SIG-M5 treated with dmso at 0.1 percent for 504 hours (cell line): Measurements from ENCODE around the gene DNAH2.
A peak's percentile ranks its signal among the peaks of the same experiment; 100 is the strongest.

ENCODE experiments used
- DNase-seq: peaks from one replicate; lab custom pipeline; 2025; ENCODE audit not compliant: unreplicated experiment; lab: John Stamatoyannopoulos, UW

The DNAH2 gene

DNA sequence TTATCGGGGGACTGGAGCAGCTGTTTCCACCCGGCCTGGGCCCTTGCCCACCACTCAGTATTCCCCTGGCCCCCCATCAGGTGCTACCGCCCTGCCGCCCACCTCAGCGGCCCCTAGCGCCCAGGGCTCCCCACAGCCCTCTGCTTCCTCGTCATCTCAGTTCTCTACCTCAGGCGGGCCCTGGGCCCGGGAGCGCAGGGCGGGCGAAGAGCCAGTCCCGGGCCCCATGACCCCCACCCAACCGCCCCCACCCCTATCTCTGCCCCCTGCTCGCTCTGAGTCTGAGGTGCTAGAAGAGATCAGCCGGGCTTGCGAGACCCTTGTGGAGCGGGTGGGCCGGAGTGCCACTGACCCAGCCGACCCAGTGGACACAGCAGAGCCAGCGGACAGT lies 131.2 kb downstream of the DNAH2 start:
- DNase-seq: no peak

GRCh38 chr17:7849130-7849750 lies 131.7 kb downstream of the DNAH2 start:
- DNase-seq: no peak

DNA sequence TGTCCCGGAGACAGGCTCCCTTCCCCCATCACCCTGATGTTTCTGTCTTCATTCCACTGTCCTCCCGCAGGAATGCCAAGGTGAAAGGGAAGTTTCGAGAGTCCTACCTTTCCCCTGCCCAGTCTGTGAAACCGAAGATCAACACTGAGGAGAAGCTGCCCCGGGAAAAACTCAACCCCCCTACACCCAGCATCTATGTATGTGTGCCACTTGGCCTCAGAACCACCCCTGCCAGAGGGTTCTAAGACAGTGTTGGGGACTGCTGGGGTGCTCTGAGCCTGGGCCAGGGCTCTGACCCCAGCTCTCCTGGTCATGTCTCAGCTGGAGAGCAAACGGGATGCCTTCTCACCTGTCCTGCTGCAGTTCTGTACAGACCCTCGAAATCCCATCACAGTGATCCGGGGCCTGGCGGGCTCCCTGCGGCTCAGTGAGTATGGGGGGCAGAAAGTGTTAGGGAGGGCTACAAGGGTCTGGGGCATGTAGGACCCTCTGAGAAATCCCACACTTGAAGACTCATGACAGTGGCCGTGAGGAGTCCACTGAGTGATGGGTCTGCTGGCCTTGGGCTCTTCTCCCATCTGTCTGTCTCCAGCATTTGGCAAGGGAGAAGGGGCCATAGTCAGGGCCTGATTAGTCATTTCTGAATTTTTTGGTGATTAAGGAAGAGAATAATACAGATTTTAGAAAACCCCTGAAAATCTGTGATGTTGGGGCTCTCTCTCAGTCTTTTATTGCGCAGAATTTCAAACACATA lies 132.4 kb downstream of the DNAH2 start:
- no peak for DNase-seq

GRCh38 chr17:7850701-7851437 lies 133.3 kb downstream of the DNAH2 start:
- no peak for DNase-seq

GRCh38 chr17:7851438-7852261 lies 134.1 kb downstream of the DNAH2 start:
- peak; percentile 79 for DNase-seq

GRCh38 chr17:7852262-7852670 lies 134.7 kb downstream of the DNAH2 start:
- DNase-seq: no peak

GRCh38 chr17:7852919-7853690 lies 135.6 kb downstream of the DNAH2 start:
- no peak for DNase-seq

- no peak for DNase-seq
Observed at GRCh38 chr17:7853691-7854038, 136.1 kb downstream of the DNAH2 start.

DNA sequence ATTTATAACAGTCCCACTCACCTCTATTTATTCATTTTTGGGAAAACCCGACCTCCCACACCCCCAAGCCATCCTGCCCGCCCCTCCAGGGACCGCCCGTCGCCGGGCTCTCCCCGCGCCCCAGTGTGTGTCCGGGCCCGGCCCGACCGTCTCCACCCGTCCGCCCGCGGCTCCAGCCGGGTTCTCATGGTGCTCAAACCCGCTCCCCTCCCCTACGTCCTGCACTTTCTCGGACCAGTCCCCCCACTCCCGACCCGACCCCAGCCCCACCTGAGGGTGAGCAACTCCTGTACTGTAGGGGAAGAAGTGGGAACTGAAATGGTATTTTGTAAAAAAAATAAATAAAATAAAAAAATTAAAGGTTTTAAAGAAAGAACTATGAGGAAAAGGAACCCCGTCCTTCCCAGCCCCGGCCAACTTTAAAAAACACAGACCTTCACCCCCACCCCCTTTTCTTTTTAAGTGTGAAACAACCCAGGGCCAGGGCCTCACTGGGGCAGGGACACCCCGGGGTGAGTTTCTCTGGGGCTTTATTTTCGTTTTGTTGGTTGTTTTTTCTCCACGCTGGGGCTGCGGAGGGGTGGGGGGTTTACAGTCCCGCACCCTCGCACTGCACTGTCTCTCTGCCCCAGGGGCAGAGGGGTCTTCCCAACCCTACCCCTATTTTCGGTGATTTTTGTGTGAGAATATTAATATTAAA lies 136.7 kb downstream of the DNAH2 start:
- no peak for DNase-seq

DNA sequence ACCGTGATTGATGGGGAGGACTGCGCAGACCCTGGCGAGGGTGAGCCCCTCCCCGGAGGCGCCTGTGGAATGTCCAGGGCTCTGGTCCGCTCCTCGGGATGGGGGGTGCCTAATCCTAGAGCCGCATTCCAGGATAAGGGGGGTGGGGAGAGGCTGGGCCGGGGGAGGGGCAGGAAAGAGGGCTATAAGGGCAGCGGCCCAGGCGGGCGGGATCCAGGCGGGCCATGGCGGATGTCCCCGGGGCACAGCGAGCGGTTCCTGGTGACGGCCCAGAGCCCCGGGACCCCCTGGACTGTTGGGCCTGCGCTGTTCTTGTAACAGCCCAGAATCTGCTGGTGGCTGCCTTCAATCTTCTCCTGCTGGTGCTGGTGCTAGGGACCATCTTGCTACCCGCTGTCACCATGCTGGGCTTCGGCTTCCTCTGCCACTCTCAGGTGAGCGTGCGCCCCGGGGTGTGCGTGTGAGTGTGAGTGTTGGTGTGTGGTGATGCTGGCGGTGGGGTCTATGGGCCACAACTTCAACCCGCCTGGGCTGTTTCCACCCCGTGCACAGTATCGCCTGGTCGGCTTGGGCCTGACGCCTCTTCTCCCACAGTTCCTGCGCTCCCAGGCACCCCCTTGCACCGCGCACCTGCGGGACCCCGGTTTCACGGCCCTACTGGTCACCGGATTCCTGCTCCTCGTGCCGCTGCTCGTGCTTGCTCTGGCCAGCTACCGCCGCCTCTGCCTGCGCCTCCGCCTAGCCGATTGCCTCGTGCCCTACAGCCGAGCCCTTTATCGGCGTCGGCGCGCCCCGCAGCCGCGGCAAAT lies 137.5 kb downstream of the DNAH2 start, which contains the start of gene TMEM88:
Gene TMEM88 (plus strand): TSS at position 216 of the 809 bp plus-strand sequence. CDS start 9 bp downstream, at position 225.
- DNase-seq: no peak

DNA sequence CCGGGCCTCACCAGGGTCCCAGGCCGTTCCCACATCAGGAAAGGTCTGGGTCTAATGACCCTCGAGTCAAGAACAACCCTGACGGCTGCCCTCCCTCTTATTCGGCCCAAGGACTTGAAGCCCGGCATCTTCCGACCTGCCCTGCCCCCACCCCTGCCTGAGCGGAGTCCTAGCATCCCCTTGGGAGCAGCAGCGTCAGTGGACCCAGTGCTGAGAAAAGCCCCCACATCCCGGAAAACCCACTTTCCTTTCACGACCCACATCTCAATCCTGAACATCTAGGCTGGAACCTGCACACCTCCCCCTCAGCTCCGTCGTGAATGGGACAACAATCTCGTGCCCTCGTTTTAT lies 138.1 kb downstream of the DNAH2 start:
- DNase-seq: no peak

DNA sequence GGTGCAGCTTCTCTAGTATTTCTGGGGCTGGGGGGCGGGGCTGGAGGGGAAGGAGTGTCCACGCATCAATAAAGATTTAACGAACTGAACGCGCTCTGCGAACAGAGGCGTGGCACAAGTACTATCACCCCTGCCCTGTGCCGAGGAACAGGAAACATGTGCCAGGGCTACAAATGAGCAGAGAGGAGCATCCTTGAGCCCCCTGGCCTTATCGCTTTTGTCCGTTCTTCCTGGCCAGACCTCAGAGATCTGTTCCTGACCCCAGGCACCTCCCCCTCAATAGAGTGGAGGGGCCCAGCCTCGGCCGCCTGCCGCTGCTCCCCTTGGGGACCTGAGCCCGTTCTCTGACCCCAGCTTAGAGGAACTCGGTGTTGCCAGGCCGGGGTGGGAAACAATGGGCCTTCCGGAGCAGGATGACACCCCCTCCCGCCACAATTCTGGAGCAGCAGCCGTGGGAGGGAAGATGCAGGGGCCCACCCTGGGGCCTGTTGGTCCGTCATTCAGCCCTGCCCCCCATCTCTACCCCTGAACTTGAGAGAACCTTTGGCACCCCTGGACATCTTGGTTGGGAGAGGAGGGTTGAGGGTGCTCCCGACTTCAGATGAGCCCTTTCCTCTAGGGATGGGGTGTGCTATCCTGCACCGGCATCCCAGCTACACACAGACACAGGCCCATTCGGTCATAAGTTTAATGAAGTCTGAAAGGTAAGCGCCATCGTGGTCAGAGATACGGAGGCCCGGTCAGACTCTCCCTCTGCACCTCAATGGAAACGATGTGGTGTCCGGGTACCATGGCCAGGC lies 138.7 kb downstream of the DNAH2 start:
- peak; percentile 50 for DNase-seq

DNA sequence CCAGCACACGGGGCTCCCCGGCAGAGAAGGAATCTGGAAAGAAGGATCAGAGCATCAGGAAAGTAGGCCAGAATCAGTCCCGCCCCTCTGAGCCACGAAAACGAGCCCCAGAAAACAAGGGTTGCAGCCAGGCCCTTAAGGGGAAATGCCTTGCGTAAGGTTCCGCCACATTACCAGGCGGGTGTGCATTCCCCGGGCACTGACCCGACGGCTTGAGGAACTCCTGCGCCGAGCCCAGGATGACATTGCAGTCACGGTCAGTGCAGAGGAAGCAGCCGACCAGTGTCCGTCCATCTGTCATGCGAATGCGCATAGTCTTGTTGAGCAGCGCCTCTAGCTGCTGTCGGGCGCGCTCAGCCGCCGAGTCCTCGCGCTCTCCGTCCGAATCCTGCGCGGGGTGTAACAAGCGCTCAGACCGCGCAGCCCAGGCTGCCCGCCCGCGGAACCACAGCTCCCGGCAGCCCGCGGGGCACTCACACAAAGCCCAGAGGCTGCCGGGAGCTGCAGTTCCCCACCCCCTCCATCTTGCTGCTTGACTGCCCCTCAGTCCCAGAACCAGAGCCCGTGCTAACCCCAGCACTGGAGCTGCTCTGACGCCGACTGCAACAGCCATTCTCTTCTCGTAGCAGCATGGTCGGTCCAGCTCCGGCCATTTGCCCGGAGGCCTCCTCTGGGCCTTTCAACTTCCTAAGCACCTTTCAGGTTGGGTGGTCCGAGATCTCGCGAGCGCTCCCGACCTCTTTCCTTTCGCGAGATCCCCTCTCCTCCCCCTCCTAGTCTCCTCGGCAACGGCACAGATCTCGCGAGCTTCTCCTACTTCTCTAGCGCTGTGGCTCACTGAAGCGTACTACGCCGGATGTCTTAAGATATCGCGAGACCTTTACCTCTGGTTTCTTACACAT lies 139.5 kb downstream of the DNAH2 start, which contains the start of gene NAA38:
Gene NAA38 (minus strand): TSS at position 749 of the 902 bp plus-strand sequence. CDS start 96 bp downstream, at position 653.
- DNase-seq: peak; percentile 100

- peak; percentile 95 for DNase-seq
Observed at GRCh38 chr17:7857713-7858521, 140.4 kb downstream of the DNAH2 start, which contains the start of gene CYB5D1. Gene CYB5D1, plus strand, starts transcription at chr17:7858003. Its CDS starts 132 bp downstream, at chr17:7858135.

DNA sequence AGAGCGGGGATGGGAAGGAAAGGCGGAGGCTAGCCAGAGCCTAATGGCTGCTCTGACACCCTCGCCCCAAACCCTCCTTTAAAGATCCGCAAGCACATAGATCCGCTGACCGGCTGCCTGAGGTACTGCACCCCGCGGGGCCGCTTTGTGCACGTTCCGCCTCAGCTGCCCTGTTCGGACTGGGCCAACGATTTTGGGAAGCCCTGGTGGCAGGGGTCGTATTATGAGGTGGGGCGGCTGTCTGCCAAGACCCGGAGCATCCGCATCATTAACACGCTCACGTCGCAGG lies 140.9 kb downstream of the DNAH2 start:
- DNase-seq: peak; percentile 69

DNA sequence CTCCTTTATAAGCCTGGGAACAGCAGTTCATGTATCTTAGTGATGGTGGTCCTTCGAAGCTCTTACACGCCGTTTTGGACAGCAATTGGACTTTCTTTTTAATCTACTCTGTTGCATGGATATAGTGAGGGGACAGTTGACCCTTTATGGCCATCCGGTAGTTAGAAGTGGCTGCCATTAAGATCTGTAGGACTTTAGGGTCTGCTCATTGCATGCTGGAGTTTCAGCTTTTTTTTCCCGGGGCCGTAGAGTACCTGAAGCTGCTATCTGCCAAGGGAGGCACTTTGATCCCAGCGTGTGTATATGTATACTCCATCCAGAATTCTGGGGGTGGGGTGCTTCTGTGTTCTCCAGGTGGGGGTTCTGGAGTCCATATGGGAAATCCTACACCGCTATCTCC lies 141.5 kb downstream of the DNAH2 start:
- no peak for DNase-seq
